HG02981 (cell line): ENCODE data around the gene LTBP1.

Source experiments
- ATAC-seq: cut with Tn5 transposase; IDR thresholded peaks from one replicate; pipeline ENCODE4 v1.9.1; 2021; ENCODE audit warnings: mild to moderate bottlenecking, moderate library complexity; ENCODE audit not compliant: unreplicated experiment

LTBP1 gene

DNA sequence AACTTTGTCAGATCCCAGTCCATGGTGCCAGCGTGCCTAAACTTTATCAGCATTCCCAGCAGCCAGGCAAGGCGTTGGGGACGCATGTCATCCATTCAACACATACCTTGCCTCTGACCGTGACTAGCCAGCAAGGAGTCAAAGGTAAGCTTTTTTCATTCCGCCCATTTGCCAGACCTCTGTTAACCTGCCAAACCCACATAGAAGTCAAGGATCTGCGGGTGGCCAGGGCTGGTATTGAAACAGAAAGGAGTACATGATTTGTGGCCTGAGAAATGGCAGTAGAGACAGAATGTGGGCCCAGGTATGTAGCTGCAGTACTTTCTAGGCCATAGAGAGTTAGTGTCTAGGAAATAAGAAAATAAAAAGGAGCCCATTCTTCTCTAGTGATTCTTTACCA, 240.2 kb downstream of the LTBP1 start:
- ATAC-seq, result no peak

DNA sequence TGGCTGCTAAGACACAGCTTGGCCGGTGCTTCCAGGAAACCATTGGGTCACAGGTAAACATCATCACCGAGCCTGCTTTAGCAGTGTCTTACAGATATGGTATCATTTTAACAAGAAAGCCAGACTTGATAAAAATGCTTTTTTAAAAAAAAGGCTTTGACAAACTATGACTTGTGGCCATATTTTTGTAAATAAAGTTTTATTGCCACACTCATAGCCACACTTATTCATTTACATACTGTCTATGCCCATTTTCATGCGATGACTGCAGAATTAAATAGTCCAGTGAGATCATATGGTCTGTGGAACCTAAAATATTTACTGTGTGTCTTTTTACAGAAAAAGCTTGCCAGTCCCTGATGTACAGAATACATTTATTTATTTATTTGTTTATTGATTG, 242.0 kb downstream of the LTBP1 start:
- ATAC-seq, result no peak

DNA sequence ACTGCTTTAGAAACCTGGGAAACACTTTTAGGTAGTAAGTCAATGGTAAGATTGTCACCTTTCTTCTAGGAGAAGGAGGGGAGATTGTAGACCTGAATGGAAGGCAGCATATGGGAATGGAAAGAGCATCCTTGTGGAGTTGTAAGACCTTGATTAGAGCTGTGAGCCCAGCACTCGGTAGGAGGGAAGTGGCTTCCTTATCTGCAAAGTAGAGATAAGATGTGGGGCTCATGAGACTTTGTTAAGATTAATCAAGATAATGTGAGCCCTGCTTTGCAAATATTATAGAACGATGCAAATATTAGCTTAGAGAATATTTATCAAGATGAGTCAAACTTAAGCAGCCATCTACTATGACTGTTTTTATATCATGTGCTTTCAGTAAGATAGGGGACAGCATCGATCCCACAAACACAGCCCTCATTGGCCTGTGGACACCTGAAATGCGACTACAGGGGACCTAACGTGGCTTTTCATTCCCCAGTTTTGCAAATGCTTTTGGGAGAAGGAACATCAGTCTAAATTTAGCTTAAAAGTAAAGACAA, 243.7 kb downstream of the LTBP1 start:
- no peak for ATAC-seq

GRCh38 chr2:33195891-33196290, 249.1 kb downstream of the LTBP1 start:
- ATAC-seq, result no peak

- no peak for ATAC-seq
Measured at GRCh38 chr2:33196700-33197099, 249.9 kb downstream of the LTBP1 start.

DNA sequence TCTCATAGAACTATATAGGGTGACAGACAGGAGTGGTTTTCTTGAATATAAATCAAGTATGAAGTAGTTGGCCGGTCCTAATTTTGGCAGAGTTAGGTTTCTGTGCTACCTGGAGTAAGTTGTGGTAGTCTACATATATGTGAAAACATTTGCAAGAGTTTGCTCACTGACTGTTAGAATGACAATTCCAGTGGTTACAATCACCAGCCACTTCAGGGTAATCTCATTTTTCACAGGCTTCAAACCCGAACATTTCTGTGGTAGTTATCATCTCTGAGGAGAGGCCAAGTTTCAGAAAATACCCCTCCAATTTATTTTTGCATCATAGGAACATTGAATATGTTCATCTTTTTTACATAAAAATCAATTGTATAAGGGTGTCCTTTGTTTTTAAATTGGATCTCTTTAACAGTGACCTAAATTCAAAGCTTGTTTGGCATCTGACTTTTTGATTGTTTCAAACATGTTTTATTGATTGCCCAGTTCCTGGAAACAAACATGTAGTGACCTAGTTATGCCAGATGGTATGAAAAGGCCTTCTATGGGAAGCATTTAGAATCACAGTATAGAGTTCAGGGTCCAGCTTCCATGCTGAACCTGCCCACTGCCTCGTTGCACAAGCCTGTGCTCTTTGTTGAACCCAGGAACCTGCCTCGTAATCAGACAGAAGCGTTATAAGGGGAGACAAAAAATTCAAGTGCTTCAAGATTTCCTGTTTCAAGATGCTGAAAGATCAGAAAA, 250.6 kb downstream of the LTBP1 start:
- ATAC-seq, result no peak

- ATAC-seq, result no peak
Measured at GRCh38 chr2:33202641-33203522, 256.1 kb downstream of the LTBP1 start.

DNA sequence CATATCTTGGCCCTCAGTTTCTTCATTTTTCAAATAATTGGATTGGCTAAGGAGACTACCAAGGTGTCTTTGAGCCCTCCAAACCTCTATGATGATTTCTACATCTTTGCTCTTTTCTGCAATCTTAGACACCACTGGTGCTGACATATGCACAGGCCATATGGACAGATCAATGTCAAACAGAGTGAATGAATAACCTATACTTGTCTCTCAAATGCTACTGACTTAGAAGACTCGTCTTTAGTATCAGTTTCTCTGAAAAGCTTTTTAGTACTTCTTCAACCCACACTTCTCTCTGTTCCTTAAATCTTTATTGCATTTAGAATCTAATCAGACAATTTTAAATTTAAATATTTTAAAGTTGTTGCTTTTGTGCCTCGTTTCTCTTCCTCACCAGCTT, 258.2 kb downstream of the LTBP1 start:
- ATAC-seq, result peak; percentile 59

- peak; percentile 92 for ATAC-seq
Measured at GRCh38 chr2:33205693-33206434, 259.1 kb downstream of the LTBP1 start.

DNA sequence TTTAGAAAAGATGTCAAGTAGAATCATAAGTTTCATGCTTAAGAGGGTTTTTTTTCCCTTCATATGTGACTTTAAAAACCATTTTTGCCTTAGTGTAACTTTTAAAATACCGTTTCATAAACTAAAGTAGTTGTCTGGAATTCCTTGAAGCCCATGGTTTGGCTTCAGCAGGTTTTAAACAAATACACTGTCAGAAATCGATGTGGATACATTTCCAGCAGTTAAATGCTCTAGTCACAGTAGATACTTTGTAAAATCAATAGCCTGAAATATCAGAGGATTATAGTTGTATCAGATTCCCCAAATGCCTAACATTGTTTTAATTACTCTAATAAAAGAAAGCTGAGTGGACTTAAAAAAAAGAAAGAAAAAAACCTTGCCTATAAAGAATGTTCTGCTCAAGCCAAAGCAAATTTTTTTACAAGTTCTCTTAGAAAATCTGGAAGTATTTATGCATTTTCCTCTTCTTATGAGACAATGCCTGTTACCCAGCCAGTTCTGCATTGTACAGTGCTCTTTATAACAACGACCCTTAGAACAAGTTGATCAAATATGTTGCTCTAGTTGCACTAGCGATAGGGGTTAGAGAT, 260.5 kb downstream of the LTBP1 start:
- no peak for ATAC-seq

GRCh38 chr2:33208400-33208799, 261.6 kb downstream of the LTBP1 start:
- no peak for ATAC-seq

GRCh38 chr2:33209976-33210375, 263.2 kb downstream of the LTBP1 start:
- no peak for ATAC-seq

DNA sequence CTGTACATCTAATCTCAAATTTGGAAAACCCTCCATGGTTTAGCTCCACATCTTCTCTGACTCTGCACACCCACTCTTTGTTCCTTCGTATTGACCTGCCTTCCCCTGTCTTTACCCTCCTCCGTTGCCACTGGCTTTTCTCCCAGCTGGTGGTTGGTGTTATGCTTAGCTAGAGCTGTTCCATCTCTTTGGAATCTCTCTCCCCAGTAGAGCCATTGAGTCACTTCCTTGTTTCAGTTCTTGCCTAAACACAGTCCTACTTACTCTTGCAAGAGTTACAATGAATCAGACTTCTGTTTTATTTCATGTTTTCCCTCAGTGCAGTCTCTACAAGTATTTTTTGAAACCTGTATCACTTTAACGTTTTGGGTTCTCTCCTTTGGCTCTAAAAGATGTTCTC, 263.9 kb downstream of the LTBP1 start:
- ATAC-seq, result no peak

- no peak for ATAC-seq
Measured at GRCh38 chr2:33212151-33212550, 265.4 kb downstream of the LTBP1 start.

GRCh38 chr2:33213244-33213643, 266.5 kb downstream of the LTBP1 start:
- no peak for ATAC-seq

GRCh38 chr2:33213648-33214047, 266.9 kb downstream of the LTBP1 start:
- no peak for ATAC-seq

DNA sequence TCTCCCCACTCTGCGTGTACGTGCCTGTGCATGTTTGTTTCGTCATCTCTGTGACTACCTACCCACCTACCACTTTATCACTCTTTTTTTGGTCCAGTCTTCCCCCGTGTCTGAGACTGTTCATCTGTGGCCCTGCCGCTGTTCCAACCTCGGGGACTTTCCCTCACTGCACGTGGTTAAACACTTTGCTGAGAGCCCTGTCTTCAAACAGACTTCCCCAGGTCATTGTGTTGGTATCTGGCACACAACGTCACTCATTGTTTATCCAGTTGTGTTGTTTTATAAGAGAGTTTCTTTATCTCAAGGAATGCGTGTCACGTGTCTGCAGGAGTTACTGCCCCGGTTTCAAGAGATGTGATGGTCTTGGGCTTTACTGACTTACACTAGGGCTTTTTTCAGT, 267.7 kb downstream of the LTBP1 start:
- ATAC-seq, result no peak

DNA sequence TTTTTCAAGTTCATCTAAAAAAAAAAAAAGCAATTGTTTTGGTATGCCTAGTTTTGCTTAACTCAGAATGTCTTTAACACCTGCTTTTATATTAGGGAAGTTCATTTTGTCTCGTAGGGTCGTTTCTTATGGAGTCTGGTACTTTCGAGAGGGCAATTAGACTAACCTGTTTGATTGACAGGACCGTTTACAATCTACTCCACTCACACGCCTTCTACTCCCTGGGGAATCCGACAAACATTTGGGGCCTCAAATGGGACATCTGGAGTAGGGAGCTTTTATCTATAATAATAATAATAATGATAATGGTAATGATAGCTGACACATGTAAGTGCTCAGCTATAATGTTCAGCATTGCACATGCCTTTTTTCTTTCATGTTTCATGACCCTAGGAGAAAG, 268.1 kb downstream of the LTBP1 start:
- ATAC-seq, result no peak

- no peak for ATAC-seq
Measured at GRCh38 chr2:33215299-33215698, 268.5 kb downstream of the LTBP1 start.

- ATAC-seq, result no peak
Measured at GRCh38 chr2:33215983-33216382, 269.2 kb downstream of the LTBP1 start.
